Suprapubic skin (tissue), 4 donors: ENCODE data around the gene C10orf105. TPM values are rescaled to one million over a fixed set of nuclear protein-coding genes. Genes with fewer than 3 reads are reported as not detected.

Experiments
- DNase-seq, 2 donors: peaks; one replicate each; pipeline ENCODE4 v3.0.0-alpha.2; 2019; ENCODE audit warnings: low spot score in 2 of 2
- H3K27ac ChIP-seq: fragments of 200-600 bp; sonication (generic); one replicate; pipeline ENCODE4 v1.5.1; 2019
- H3K27me3 ChIP-seq: fragments of 200-600 bp; sonication (generic); one replicate; pipeline ENCODE4 v1.5.1; 2019
- H3K36me3 ChIP-seq: fragments of 200-600 bp; sonication (generic); one replicate; pipeline ENCODE4 v1.5.1; 2019
- H3K4me1 ChIP-seq: fragments of 200-600 bp; sonication (generic); one replicate; pipeline ENCODE4 v1.5.1; 2019
- H3K4me3 ChIP-seq: fragments of 200-600 bp; sonication (generic); one replicate; pipeline ENCODE4 v1.5.1; 2019; ENCODE audit warnings: mild to moderate bottlenecking
- H3K9me3 ChIP-seq: fragments of 200-600 bp; sonication (generic); one replicate; pipeline ENCODE4 v1.5.1; 2019
- EP300 ChIP-seq: sonication (generic); formaldehyde crosslinking; IDR thresholded peaks from one replicate; pipeline ENCODE4 v1.6.1; 2017; ENCODE audit warnings: antibody characterized with exemption
- POLR2A ChIP-seq, 2 donors: fragments of 450-650 bp; IDR thresholded peaks; one replicate each; pipeline ENCODE4 v1.6.1; 2017; ENCODE audit warnings: antibody characterized with exemption in 2 of 2, mild to moderate bottlenecking in 2 of 2, moderate library complexity in 2 of 2
- POLR2AphosphoS5 ChIP-seq, 3 donors: sonication (generic); formaldehyde crosslinking; IDR thresholded peaks; one replicate each; pipeline ENCODE4 v1.6.1; 2017; ENCODE audit warnings: antibody characterized with exemption in 3 of 3
- WGBS: methylation state at CpG from one replicate; pipeline ENCODE4 v1.1.5; 2018; 5-methylcytosine and 5-hydroxymethylcytosine counted together
- total RNA-seq, 4 donors: library from RNA; depleted of rRNA; stranded (reverse); fragments of >200 nt; gene quantifications; one replicate each; pipeline ENCODE4 v1.1.0, GENCODE V29; 2016
- TF ChIP-seq, protein P1 (sequence below), 2 donors: fragments of 200-600 bp in 1 of 2; fragments of 450-650 bp in 1 of 2; sonication (generic) in 1 of 2; IDR thresholded peaks; one replicate each; pipeline ENCODE4 v1.5.1; 2016 to 2019; ENCODE audit warnings: antibody characterized with exemption in 2 of 2, mild to moderate bottlenecking in 1 of 2, moderate library complexity in 1 of 2

The C10orf105 gene
- total RNA-seq, 4 donors from 2014 or later, result 0.17 to 0.48 TPM; not detected in 2

DNA sequence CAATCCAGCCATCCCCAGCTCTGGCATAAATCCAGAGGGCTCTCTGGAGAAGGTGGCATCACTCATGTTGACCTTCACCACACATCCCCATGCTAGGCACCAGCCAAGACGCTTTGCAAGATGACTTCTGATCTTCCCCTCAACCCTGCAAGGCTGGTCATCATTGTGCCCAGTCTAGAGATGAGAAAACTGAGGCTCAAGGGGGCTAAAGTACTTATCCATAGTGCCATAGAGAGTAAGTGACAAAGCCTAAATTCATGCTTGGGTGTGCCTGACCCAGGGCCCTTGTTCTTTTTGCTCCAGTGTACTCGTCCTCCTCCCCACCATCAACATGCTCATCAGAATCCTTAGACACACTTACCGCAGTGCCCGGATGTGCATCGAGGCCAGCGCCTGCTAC is 1.7 kb upstream of the C10orf105 start:
- TF ChIP-seq POLR2A (IDR thresholded peaks at IDR 0.05), result no peak
- no peak for TF ChIP-seq POLR2AphosphoS5 (IDR thresholded peaks at IDR 0.05)
- TF ChIP-seq, protein P1, sequence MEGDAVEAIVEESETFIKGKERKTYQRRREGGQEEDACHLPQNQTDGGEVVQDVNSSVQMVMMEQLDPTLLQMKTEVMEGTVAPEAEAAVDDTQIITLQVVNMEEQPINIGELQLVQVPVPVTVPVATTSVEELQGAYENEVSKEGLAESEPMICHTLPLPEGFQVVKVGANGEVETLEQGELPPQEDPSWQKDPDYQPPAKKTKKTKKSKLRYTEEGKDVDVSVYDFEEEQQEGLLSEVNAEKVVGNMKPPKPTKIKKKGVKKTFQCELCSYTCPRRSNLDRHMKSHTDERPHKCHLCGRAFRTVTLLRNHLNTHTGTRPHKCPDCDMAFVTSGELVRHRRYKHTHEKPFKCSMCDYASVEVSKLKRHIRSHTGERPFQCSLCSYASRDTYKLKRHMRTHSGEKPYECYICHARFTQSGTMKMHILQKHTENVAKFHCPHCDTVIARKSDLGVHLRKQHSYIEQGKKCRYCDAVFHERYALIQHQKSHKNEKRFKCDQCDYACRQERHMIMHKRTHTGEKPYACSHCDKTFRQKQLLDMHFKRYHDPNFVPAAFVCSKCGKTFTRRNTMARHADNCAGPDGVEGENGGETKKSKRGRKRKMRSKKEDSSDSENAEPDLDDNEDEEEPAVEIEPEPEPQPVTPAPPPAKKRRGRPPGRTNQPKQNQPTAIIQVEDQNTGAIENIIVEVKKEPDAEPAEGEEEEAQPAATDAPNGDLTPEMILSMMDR (IDR thresholded peaks at IDR 0.05), result no peak
- no peak for TF ChIP-seq EP300
- Histone ChIP-seq H3K9me3 (no peaks in the 10 kb centered on the region), H3K4me3 (no peak overlapping the region), H3K27ac (no peak overlapping the region), H3K4me1 (peaks cover 36% of the 10 kb centered on the region), H3K27me3 (no peaks in the 10 kb centered on the region), H3K36me3 (no peaks in the 10 kb centered on the region)
- no peak for DNase-seq
- 97% methylated on average over 6 of the region's 6 CpGs for WGBS

DNA sequence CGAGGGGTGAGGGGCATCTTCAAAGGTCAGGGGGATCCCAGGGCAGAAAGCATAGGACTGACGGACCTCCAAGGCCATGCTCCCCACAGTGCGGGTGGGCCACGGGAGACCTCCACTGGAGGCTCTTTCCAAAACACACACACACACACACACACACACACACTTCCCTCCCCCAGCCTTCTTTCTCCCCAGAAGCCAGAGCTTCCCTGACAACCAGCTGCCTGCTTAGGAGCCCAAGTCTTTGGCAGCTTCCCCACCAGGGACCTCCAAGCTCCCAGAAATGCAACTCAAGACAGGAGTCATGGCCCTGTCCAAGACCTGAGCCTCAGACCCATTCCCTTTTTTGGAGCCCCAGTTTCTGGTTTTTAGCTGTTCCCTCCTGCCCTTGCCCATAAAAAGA is 710 bp upstream of the C10orf105 start:
- H3K27me3 ChIP-seq, result no peaks in the 10 kb centered on the region
- 87% methylated on average over 4 of the region's 4 CpGs for WGBS
- peaks cover 39% of the 10 kb centered on the region for H3K4me1 ChIP-seq
- no peaks in the 10 kb centered on the region for H3K36me3 ChIP-seq
- H3K4me3 ChIP-seq, result no peak overlapping the region
- TF ChIP-seq POLR2AphosphoS5 (IDR thresholded peaks at IDR 0.05) (no peak), EP300 (no peak), POLR2A (IDR thresholded peaks at IDR 0.05) (no peak)
- TF ChIP-seq, protein P1 (IDR thresholded peaks at IDR 0.05), result no peak
- H3K27ac ChIP-seq, result no peak overlapping the region
- no peaks in the 10 kb centered on the region for H3K9me3 ChIP-seq
- no peak for DNase-seq

DNA sequence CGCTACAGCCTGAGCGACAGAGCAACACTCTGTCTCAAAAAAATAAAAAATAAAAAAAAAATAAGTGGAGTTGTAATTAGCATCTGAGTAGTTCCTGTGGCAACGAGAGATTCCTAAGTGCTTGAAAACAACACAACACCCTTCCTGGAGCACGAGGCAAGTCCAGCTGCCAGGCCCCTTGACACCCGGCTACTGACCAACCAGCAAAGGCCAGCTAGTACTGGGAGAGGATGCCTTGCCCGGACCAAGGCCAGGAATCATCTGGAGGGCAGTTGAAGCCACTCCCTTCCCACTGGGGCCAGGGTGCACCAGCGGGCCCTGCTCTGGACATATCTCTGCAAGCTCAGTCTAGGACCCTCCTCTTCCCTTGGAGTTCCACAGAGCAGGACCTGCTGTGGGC is 536 bp downstream of the C10orf105 start:
- peak overlapping the region; percentile 63 for H3K27ac ChIP-seq
- peaks cover 51% of the 10 kb centered on the region for H3K4me1 ChIP-seq
- WGBS, result 63% methylated on average over 7 of the region's 7 CpGs
- no peaks in the 10 kb centered on the region for H3K36me3 ChIP-seq
- H3K27me3 ChIP-seq, result no peaks in the 10 kb centered on the region
- H3K4me3 ChIP-seq, result no peak overlapping the region
- TF ChIP-seq EP300, result no peak
- TF ChIP-seq, protein P1 (IDR thresholded peaks at IDR 0.05), result no peak
- no peak for TF ChIP-seq POLR2AphosphoS5 (IDR thresholded peaks at IDR 0.05)
- no peak for TF ChIP-seq POLR2A (IDR thresholded peaks at IDR 0.05)
- H3K9me3 ChIP-seq, result no peaks in the 10 kb centered on the region
- DNase-seq, result peak in 1 of 2 donors; percentile 83

GRCh38 chr10:71718165-71718698 is 1.3 kb downstream of the C10orf105 start:
- 73% methylated on average over 4 of the region's 10 CpGs for WGBS
- Histone ChIP-seq H3K27ac (peak overlapping the region; percentile 52), H3K27me3 (no peaks in the 10 kb centered on the region), H3K36me3 (no peaks in the 10 kb centered on the region), H3K4me3 (no peak overlapping the region), H3K4me1 (peaks cover 59% of the 10 kb centered on the region), H3K9me3 (no peaks in the 10 kb centered on the region)
- no peak for TF ChIP-seq POLR2AphosphoS5 (IDR thresholded peaks at IDR 0.05)
- TF ChIP-seq POLR2A (IDR thresholded peaks at IDR 0.05), result no peak
- TF ChIP-seq, protein P1 (IDR thresholded peaks at IDR 0.05), result no peak
- no peak for TF ChIP-seq EP300
- DNase-seq, result no peak

DNA sequence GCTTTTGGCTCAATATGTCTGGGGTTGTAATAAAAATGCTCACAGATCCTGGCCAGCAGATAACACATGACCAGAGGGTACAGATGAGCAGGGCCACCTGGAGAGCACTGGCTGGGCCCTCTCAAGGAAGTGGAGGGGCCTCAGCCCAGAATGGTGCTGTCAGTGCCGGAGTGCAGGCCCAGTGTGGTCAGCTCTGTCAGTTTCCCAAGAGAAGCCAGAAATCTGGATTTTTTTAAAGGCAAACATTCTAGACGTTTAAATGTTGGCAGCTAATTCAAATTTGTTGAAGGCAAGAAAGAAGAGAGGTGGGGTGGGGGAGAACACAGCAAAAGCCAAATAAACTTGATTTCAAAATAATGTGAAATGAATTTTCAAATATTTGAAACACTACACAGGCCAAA is 2.0 kb downstream of the C10orf105 start:
- no peak for TF ChIP-seq POLR2AphosphoS5 (IDR thresholded peaks at IDR 0.05)
- Histone ChIP-seq H3K9me3 (no peaks in the 10 kb centered on the region), H3K36me3 (no peaks in the 10 kb centered on the region), H3K4me1 (peaks cover 66% of the 10 kb centered on the region), H3K27ac (peak overlapping the region; percentile 52), H3K27me3 (no peaks in the 10 kb centered on the region), H3K4me3 (no peak overlapping the region)
- no peak for DNase-seq
- 59% methylated on average over 2 of the region's 2 CpGs for WGBS

DNA sequence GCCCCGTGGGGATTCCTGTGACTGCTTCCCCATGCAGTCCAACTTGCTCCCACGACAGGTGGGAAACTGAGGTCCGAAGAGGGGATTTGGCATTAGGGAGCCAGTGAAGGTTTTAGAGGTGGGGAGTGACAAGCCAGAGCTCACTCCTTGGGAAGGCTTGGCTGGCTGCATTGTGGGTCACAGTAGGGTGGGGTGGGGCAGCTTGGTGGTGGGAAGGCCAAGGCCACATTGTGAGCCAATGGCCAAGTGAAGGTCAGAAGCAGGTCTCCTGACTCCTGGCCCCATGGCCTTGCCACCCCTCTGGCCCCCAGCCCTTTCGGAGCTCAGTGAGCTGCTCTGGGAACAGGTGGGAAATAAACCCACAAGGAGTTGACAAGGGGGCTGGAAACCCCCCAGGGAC is 2.5 kb downstream of the C10orf105 start:
- WGBS, result 87% methylated on average over 4 of the region's 4 CpGs
- H3K27ac ChIP-seq, result no peak overlapping the region
- DNase-seq, result no peak

More for the DNA sequence above, 2.5 kb downstream of the C10orf105 start:
- TF ChIP-seq POLR2AphosphoS5 (IDR thresholded peaks at IDR 0.05) (no peak), POLR2A (IDR thresholded peaks at IDR 0.05) (no peak), EP300 (no peak)
- TF ChIP-seq, protein P1 (IDR thresholded peaks at IDR 0.05), result no peak
- Histone ChIP-seq H3K4me3 (no peak overlapping the region), H3K27me3 (no peaks in the 10 kb centered on the region), H3K4me1 (peaks cover 70% of the 10 kb centered on the region), H3K36me3 (no peaks in the 10 kb centered on the region), H3K9me3 (no peaks in the 10 kb centered on the region)
